ENCODE data around the gene KLC1. TPM values are rescaled to one million over a fixed set of nuclear protein-coding genes. Genes with fewer than 3 reads are reported as not detected.

Gene KLC1
- total and polyA plus RNA-seq, 2 of the 13 experiments (the other 11 are each of a cell fraction or from before 2014, with no cell fraction given): 53.2 to 63.5 TPM

- CTCF ChIA-PET (ENCODE audit: low intra/inter-chr PET ratio, low total read pairs): no interaction called here
- Histone ChIP-seq H3K27me3 (ENCODE audit: control insufficient read depth in 1 of 2, insufficient read depth in 2 of 2, low read length in 2 of 2) (no peaks in the 10 kb centered on the region), H4K20me1 (ENCODE audit: insufficient read depth, low read length) (no peaks in the 10 kb centered on the region), H2AFZ (ENCODE audit: low read length) (no peak overlapping the region), H3K36me3 (replicated peaks in 1 of 2; ENCODE audit: control insufficient read depth in 1 of 2, insufficient read depth in 2 of 2, low read length in 2 of 2) (peaks cover 23 to 77% of the 10 kb centered on the region in 2 experiments), H3K4me2 (ENCODE audit: low read depth, low read length) (no peak overlapping the region), H3K4me1 (ENCODE audit: insufficient read depth, low read length) (no peaks in the 10 kb centered on the region), H3K9me3 (ENCODE audit: low read length) (no peaks in the 10 kb centered on the region), H3K4me3 (replicated peaks in 1 of 3; ENCODE audit: insufficient read depth in 1 of 3, low read depth in 2 of 3, low read length in 3 of 3) (no peak overlapping the region), H3K27ac (ENCODE audit: extremely low read length, insufficient read depth, low read length) (no peak overlapping the region), H3K9ac (ENCODE audit: insufficient read depth, low read depth, low read length) (no peak overlapping the region), H3K79me2 (ENCODE audit: insufficient read depth, low read length) (no peaks in the 10 kb centered on the region)
- WGBS (ENCODE audit: low lambda C conversion rate): 100% methylated on average over 17 of the region's 17 CpGs
- POLR2A ChIA-PET: no interaction called here
- intact Hi-C loops (cut with micrococcal nuclease; ENCODE audit: unreplicated experiment) (no loop called here), in situ Hi-C loops (cut with HindIII; ENCODE audit: extremely low pct_ligation_motif_present, low pct_unique_long_range_greater_than_20kb) (no loop called here)
- no peak for ATAC-seq
- DNase-seq (ENCODE audit: low spot score): no peak
- FAIRE-seq: no peak
- no TSS peak for BruUV-seq (replicated peaks)
- TF ChIP-seq, protein P1, sequence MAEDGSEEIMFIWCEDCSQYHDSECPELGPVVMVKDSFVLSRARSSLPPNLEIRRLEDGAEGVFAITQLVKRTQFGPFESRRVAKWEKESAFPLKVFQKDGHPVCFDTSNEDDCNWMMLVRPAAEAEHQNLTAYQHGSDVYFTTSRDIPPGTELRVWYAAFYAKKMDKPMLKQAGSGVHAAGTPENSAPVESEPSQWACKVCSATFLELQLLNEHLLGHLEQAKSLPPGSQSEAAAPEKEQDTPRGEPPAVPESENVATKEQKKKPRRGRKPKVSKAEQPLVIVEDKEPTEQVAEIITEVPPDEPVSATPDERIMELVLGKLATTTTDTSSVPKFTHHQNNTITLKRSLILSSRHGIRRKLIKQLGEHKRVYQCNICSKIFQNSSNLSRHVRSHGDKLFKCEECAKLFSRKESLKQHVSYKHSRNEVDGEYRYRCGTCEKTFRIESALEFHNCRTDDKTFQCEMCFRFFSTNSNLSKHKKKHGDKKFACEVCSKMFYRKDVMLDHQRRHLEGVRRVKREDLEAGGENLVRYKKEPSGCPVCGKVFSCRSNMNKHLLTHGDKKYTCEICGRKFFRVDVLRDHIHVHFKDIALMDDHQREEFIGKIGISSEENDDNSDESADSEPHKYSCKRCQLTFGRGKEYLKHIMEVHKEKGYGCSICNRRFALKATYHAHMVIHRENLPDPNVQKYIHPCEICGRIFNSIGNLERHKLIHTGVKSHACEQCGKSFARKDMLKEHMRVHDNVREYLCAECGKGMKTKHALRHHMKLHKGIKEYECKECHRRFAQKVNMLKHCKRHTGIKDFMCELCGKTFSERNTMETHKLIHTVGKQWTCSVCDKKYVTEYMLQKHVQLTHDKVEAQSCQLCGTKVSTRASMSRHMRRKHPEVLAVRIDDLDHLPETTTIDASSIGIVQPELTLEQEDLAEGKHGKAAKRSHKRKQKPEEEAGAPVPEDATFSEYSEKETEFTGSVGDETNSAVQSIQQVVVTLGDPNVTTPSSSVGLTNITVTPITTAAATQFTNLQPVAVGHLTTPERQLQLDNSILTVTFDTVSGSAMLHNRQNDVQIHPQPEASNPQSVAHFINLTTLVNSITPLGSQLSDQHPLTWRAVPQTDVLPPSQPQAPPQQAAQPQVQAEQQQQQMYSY (CRISPR knock-in tag; IDR thresholded peaks at IDR 0.05): no peak
- TF ChIP-seq, protein P2, sequence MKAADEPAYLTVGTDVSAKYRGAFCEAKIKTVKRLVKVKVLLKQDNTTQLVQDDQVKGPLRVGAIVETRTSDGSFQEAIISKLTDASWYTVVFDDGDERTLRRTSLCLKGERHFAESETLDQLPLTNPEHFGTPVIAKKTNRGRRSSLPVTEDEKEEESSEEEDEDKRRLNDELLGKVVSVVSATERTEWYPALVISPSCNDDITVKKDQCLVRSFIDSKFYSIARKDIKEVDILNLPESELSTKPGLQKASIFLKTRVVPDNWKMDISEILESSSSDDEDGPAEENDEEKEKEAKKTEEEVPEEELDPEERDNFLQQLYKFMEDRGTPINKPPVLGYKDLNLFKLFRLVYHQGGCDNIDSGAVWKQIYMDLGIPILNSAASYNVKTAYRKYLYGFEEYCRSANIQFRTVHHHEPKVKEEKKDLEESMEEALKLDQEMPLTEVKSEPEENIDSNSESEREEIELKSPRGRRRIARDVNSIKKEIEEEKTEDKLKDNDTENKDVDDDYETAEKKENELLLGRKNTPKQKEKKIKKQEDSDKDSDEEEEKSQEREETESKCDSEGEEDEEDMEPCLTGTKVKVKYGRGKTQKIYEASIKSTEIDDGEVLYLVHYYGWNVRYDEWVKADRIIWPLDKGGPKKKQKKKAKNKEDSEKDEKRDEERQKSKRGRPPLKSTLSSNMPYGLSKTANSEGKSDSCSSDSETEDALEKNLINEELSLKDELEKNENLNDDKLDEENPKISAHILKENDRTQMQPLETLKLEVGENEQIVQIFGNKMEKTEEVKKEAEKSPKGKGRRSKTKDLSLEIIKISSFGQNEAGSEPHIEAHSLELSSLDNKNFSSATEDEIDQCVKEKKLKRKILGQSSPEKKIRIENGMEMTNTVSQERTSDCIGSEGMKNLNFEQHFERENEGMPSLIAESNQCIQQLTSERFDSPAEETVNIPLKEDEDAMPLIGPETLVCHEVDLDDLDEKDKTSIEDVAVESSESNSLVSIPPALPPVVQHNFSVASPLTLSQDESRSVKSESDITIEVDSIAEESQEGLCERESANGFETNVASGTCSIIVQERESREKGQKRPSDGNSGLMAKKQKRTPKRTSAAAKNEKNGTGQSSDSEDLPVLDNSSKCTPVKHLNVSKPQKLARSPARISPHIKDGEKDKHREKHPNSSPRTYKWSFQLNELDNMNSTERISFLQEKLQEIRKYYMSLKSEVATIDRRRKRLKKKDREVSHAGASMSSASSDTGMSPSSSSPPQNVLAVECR (CRISPR knock-in tag; IDR thresholded peaks at IDR 0.05; ENCODE audit: borderline replicate concordance): no peak
- no peak for TF ChIP-seq ZBTB2 (CRISPR knock-in tag; IDR thresholded peaks at IDR 0.05; ENCODE audit: low read depth)
- TF ChIP-seq, protein P3, sequence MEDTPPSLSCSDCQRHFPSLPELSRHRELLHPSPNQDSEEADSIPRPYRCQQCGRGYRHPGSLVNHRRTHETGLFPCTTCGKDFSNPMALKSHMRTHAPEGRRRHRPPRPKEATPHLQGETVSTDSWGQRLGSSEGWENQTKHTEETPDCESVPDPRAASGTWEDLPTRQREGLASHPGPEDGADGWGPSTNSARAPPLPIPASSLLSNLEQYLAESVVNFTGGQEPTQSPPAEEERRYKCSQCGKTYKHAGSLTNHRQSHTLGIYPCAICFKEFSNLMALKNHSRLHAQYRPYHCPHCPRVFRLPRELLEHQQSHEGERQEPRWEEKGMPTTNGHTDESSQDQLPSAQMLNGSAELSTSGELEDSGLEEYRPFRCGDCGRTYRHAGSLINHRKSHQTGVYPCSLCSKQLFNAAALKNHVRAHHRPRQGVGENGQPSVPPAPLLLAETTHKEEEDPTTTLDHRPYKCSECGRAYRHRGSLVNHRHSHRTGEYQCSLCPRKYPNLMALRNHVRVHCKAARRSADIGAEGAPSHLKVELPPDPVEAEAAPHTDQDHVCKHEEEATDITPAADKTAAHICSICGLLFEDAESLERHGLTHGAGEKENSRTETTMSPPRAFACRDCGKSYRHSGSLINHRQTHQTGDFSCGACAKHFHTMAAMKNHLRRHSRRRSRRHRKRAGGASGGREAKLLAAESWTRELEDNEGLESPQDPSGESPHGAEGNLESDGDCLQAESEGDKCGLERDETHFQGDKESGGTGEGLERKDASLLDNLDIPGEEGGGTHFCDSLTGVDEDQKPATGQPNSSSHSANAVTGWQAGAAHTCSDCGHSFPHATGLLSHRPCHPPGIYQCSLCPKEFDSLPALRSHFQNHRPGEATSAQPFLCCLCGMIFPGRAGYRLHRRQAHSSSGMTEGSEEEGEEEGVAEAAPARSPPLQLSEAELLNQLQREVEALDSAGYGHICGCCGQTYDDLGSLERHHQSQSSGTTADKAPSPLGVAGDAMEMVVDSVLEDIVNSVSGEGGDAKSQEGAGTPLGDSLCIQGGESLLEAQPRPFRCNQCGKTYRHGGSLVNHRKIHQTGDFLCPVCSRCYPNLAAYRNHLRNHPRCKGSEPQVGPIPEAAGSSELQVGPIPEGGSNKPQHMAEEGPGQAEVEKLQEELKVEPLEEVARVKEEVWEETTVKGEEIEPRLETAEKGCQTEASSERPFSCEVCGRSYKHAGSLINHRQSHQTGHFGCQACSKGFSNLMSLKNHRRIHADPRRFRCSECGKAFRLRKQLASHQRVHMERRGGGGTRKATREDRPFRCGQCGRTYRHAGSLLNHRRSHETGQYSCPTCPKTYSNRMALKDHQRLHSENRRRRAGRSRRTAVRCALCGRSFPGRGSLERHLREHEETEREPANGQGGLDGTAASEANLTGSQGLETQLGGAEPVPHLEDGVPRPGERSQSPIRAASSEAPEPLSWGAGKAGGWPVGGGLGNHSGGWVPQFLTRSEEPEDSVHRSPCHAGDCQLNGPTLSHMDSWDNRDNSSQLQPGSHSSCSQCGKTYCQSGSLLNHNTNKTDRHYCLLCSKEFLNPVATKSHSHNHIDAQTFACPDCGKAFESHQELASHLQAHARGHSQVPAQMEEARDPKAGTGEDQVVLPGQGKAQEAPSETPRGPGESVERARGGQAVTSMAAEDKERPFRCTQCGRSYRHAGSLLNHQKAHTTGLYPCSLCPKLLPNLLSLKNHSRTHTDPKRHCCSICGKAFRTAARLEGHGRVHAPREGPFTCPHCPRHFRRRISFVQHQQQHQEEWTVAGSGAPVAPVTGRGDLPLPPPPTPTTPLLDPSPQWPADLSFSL (CRISPR knock-in tag; IDR thresholded peaks at IDR 0.05): no peak
- TF ChIP-seq AGO2 (optimal IDR thresholded peaks at IDR 0.05; ENCODE audit: low read depth, low read length): no peak
- no peak for TF ChIP-seq CHD4 (IDR thresholded peaks at IDR 0.05; ENCODE audit: borderline replicate concordance, low read length)
Observed at GRCh38 chr14:103680491-103681231, 51.6 kb downstream of the KLC1 start.

Data from HepG2 (cell line).